DOHH2 (cell line): Measurements from ENCODE around the gene DPH6.

Source experiments
- EZH2phosphoT487 ChIP-seq: fragments of 200-600 bp; sonication (generic); IDR thresholded peaks from 2 replicates; pipeline ENCODE4 v1.6.1; 2017; ENCODE audit warnings: borderline replicate concordance, mild to moderate bottlenecking, antibody characterized with exemption, low read length, moderate library complexity, mixed read lengths
- TF ChIP-seq, protein P1 (sequence below): fragments of 200-600 bp; sonication (generic); IDR thresholded peaks from one replicate; pipeline ENCODE4 v1.5.1; 2014; ENCODE audit warnings: antibody characterized with exemption, mild to moderate bottlenecking, low read depth, low read length; ENCODE audit not compliant: poor library complexity, severe bottlenecking

DNA sequence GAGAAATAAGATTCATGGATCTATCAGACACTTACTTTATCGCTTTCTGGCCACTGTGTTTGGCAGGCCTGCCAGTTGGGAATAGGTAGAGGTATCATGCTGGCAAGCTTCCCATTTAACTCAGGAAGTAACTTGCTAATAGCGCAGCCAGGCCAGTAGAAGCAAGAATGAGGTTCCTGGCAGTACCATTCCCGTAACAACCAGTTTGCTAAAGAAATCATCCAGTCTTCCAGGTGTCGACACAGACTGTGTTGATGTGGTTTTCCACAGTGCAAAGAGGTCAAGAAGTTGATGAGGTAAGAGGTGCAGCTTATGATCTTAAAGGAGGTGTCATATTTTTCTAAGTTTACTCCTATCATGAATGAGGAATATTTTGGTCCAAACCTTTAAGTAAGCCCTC is 46.2 kb downstream of the DPH6 start:
- TF ChIP-seq, protein P1, sequence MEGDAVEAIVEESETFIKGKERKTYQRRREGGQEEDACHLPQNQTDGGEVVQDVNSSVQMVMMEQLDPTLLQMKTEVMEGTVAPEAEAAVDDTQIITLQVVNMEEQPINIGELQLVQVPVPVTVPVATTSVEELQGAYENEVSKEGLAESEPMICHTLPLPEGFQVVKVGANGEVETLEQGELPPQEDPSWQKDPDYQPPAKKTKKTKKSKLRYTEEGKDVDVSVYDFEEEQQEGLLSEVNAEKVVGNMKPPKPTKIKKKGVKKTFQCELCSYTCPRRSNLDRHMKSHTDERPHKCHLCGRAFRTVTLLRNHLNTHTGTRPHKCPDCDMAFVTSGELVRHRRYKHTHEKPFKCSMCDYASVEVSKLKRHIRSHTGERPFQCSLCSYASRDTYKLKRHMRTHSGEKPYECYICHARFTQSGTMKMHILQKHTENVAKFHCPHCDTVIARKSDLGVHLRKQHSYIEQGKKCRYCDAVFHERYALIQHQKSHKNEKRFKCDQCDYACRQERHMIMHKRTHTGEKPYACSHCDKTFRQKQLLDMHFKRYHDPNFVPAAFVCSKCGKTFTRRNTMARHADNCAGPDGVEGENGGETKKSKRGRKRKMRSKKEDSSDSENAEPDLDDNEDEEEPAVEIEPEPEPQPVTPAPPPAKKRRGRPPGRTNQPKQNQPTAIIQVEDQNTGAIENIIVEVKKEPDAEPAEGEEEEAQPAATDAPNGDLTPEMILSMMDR, result no peak
- no peak for TF ChIP-seq EZH2phosphoT487
